GM12892 (cell line): ENCODE data around the gene PATJ.
A peak's percentile ranks its signal among the peaks of the same experiment; 100 is the strongest.
"Not testable (repeated sequence)": the region's sequence is repeated elsewhere in the genome, so short reads cannot be mapped to it uniquely, and the experiment has no call there.

Experiments
- DNase-seq: peaks from one replicate; pipeline ENCODE4 v3.0.0; 2011; ENCODE audit not compliant: insufficient read length
- FAIRE-seq: peaks from 2 replicates; lab custom pipeline; 2011; peaks lifted over from hg19 to GRCh38; lab: Jason Lieb, UNC
- POLR2A ChIP-seq: IDR thresholded peaks from 2 replicates; pipeline ENCODE4 v1.6.1; 2011; ENCODE audit warnings: low read depth, low read length, control low read depth
- POLR2AphosphoS5 ChIP-seq: IDR thresholded peaks from 2 replicates; pipeline ENCODE4 v1.6.1; 2011; ENCODE audit warnings: low read depth, low read length, control low read depth
- TAF1 ChIP-seq: IDR thresholded peaks from 2 replicates; pipeline ENCODE4 v1.6.1; 2011; ENCODE audit warnings: low read depth, mild to moderate bottlenecking, control low read depth, low read length, borderline replicate concordance

Gene PATJ

GRCh38 chr1:61842863-61843514 is 100.7 kb downstream of the PATJ start:
- DNase-seq (no peak), FAIRE-seq (no peak)
- TF ChIP-seq POLR2AphosphoS5: no peak
- no peak for TF ChIP-seq POLR2A
- no peak for TF ChIP-seq TAF1

GRCh38 chr1:61844006-61844405 is 101.7 kb downstream of the PATJ start:
- no peak for DNase-seq
- TF ChIP-seq TAF1: no peak
- TF ChIP-seq POLR2AphosphoS5: no peak
- no peak for TF ChIP-seq POLR2A
- no peak for FAIRE-seq

- not testable (repeated sequence) for FAIRE-seq, DNase-seq
Observed at GRCh38 chr1:61844664-61845063, 102.4 kb downstream of the PATJ start.

- TF ChIP-seq TAF1: no peak
- TF ChIP-seq POLR2A: no peak
- TF ChIP-seq POLR2AphosphoS5: no peak
- DNase-seq (no peak), FAIRE-seq (no peak)
Observed at GRCh38 chr1:61851235-61851634, 109.0 kb downstream of the PATJ start.

- FAIRE-seq: peak; percentile 78
- no peak for DNase-seq
- TF ChIP-seq POLR2AphosphoS5: no peak
- TF ChIP-seq POLR2A: no peak
- no peak for TF ChIP-seq TAF1
Observed at GRCh38 chr1:61851849-61852669, 109.8 kb downstream of the PATJ start.

- FAIRE-seq (no peak), DNase-seq (no peak)
- TF ChIP-seq POLR2AphosphoS5: no peak
- no peak for TF ChIP-seq POLR2A
- no peak for TF ChIP-seq TAF1
Observed at GRCh38 chr1:61852670-61853015, 110.4 kb downstream of the PATJ start.

GRCh38 chr1:61853583-61853982 is 111.3 kb downstream of the PATJ start:
- TF ChIP-seq TAF1 (no peak), POLR2A (no peak), POLR2AphosphoS5 (no peak)
- FAIRE-seq (no peak), DNase-seq (no peak)

- DNase-seq: no peak
- FAIRE-seq: no peak
- no peak for TF ChIP-seq POLR2A
- no peak for TF ChIP-seq POLR2AphosphoS5
Observed at GRCh38 chr1:61864489-61864888, 122.2 kb downstream of the PATJ start.

GRCh38 chr1:61865646-61866220 is 123.5 kb downstream of the PATJ start:
- no peak for FAIRE-seq
- TF ChIP-seq POLR2AphosphoS5 (no peak), TAF1 (no peak), POLR2A (no peak)
- DNase-seq: no peak

- DNase-seq: no peak
- TF ChIP-seq TAF1: no peak
- no peak for TF ChIP-seq POLR2AphosphoS5
- TF ChIP-seq POLR2A: no peak
- FAIRE-seq: no peak
Observed at GRCh38 chr1:61869691-61870109, 127.4 kb downstream of the PATJ start.

GRCh38 chr1:61872206-61872605 is 129.9 kb downstream of the PATJ start:
- DNase-seq (no peak), FAIRE-seq (no peak)
- TF ChIP-seq POLR2AphosphoS5 (no peak), POLR2A (no peak), TAF1 (no peak)

- no peak for DNase-seq
- FAIRE-seq: no peak
- TF ChIP-seq POLR2A (no peak), POLR2AphosphoS5 (no peak), TAF1 (no peak)
Observed at GRCh38 chr1:61873581-61873980, 131.3 kb downstream of the PATJ start.
